IMR-90 (cell line): ENCODE data around the gene NLRC5. TPM values are rescaled to one million over a fixed set of nuclear protein-coding genes. Genes with fewer than 3 reads are reported as not detected.

Experiments
- ATAC-seq: fragments of 200-7000 bp; cut with Tn5 transposase; 2 replicates; pipeline ENCODE4 v1.9.1; 2020; ENCODE audit warnings: low read depth, mild to moderate bottlenecking, moderate library complexity
- BruUV-seq: library from RNA; stranded (reverse); fragments of 400-500 nt; replicated peaks from 2 replicates; lab custom pipeline; 2021; lab: Mats Ljungman, UMichigan
- CTCF ChIA-PET: fragments of 300-600 bp; formaldehyde crosslinking; extraction: SDS; loops from one replicate; lab custom pipeline; 2021; ENCODE audit warnings: antibody characterized with exemption; lab: Yijun Ruan, JAX
- POLR2A ChIA-PET: fragments of 300-600 bp; sonication (Branson Sonifier 250); formaldehyde crosslinking; loops from one replicate; lab custom pipeline; 2022; ENCODE audit warnings: antibody characterized with exemption; ENCODE audit not compliant: unreplicated experiment; lab: Charles Lee
- DNase-seq: peaks from one replicate; pipeline ENCODE4 v3.0.0; 2013
- H2AFZ ChIP-seq: replicated peaks from 2 replicates; pipeline ENCODE3; 2013; ENCODE audit warnings: low read length, mild to moderate bottlenecking; ENCODE audit not compliant: poor library complexity
- H2AK5ac ChIP-seq: 2 replicates; pipeline ENCODE4 v1.6.1; 2013; ENCODE audit warnings: low read depth, low read length, inconsistent platforms
- H2AK9ac ChIP-seq: replicated peaks from 2 replicates; pipeline ENCODE3; 2013; ENCODE audit warnings: mild to moderate bottlenecking, low read depth, low read length, moderate library complexity; ENCODE audit not compliant: poor library complexity
- H2BK120ac ChIP-seq: 2 replicates; pipeline ENCODE4 v1.6.1; 2013; ENCODE audit warnings: low read depth, low read length, inconsistent platforms
- H2BK15ac ChIP-seq: 3 replicates; pipeline ENCODE4 v1.6.1; 2013; ENCODE audit warnings: low read depth, low read length, inconsistent platforms
- H2BK20ac ChIP-seq: 2 replicates; pipeline ENCODE4 v1.6.1; 2013; ENCODE audit warnings: low read depth, mild to moderate bottlenecking, inconsistent platforms, low read length, moderate library complexity
- H2BK5ac ChIP-seq: 2 replicates; pipeline ENCODE4 v1.6.1; 2013; ENCODE audit warnings: mild to moderate bottlenecking, low read depth, low read length, inconsistent platforms; ENCODE audit not compliant: poor library complexity, severe bottlenecking
- H3K14ac ChIP-seq: replicated peaks from 2 replicates; pipeline ENCODE4 v1.6.1; 2013; ENCODE audit warnings: low read depth, low read length, inconsistent platforms
- H3K18ac ChIP-seq: 2 replicates; pipeline ENCODE4 v1.6.1; 2013; ENCODE audit warnings: low read depth, low read length, control low read depth
- H3K23ac ChIP-seq: 2 replicates; pipeline ENCODE4 v1.6.1; 2013; ENCODE audit warnings: low read depth, low read length, inconsistent platforms
- H3K27ac ChIP-seq: 2 replicates; pipeline ENCODE4 v1.5.1; 2013; ENCODE audit warnings: mild to moderate bottlenecking, control low read depth, low read length; ENCODE audit not compliant: insufficient read depth
- H3K27me3 ChIP-seq: 2 replicates; pipeline ENCODE4 v1.6.1; 2013; ENCODE audit warnings: low read length; ENCODE audit not compliant: control insufficient read depth, insufficient read depth
- H3K36me3 ChIP-seq: 2 replicates; pipeline ENCODE4 v1.6.1; 2013; ENCODE audit warnings: low read length, mixed read lengths; ENCODE audit not compliant: control insufficient read depth, insufficient read depth
- H3K4ac ChIP-seq: 2 replicates; pipeline ENCODE4 v1.6.1; 2013; ENCODE audit warnings: low read depth, low read length, inconsistent platforms
- H3K4me1 ChIP-seq: 2 replicates; pipeline ENCODE4 v1.6.1; 2013; ENCODE audit warnings: low read length, mixed read lengths; ENCODE audit not compliant: control insufficient read depth, insufficient read depth
- H3K4me2 ChIP-seq: 2 replicates; pipeline ENCODE4 v1.6.1; 2013; ENCODE audit warnings: low read depth, mild to moderate bottlenecking, control low read depth, low read length, moderate library complexity
- H3K4me3 ChIP-seq: 2 replicates; pipeline ENCODE4 v1.5.1; 2013; ENCODE audit warnings: low read depth, mild to moderate bottlenecking, control low read depth, low read length, moderate library complexity; ENCODE audit not compliant: insufficient read depth
- H3K56ac ChIP-seq: 2 replicates; pipeline ENCODE4 v1.6.1; 2013; ENCODE audit warnings: low read length, inconsistent platforms; ENCODE audit not compliant: insufficient read depth; ENCODE audit errors: extremely low read depth
- H3K79me1 ChIP-seq, 2 experiments: 2 replicates each; pipeline ENCODE4 v1.6.1; 2013; ENCODE audit warnings: low read length in 2 of 2, inconsistent platforms in 1 of 2, low read depth in 1 of 2
- H3K9ac ChIP-seq: 2 replicates; pipeline ENCODE4 v1.6.1; 2013; ENCODE audit warnings: low read depth, low read length, control low read depth
- H3K9me1 ChIP-seq: 2 replicates; pipeline ENCODE4 v1.6.1; 2013; ENCODE audit warnings: low read length, inconsistent platforms; ENCODE audit not compliant: insufficient read depth
- H3K9me3 ChIP-seq: 2 replicates; pipeline ENCODE4 v1.6.1; 2013; ENCODE audit warnings: low read length; ENCODE audit not compliant: control insufficient read depth, insufficient read depth
- H4K20me1 ChIP-seq: 2 replicates; pipeline ENCODE4 v1.6.1; 2013; ENCODE audit warnings: low read length, inconsistent platforms; ENCODE audit not compliant: insufficient read depth
- H4K5ac ChIP-seq: 2 replicates; pipeline ENCODE4 v1.6.1; 2013; ENCODE audit warnings: mild to moderate bottlenecking, low read depth, low read length, control low read depth
- H4K8ac ChIP-seq, 2 experiments: 2 replicates each; pipeline ENCODE4 v1.6.1; 2013; ENCODE audit warnings: low read depth in 2 of 2, low read length in 2 of 2, control low read depth in 1 of 2, inconsistent platforms in 1 of 2
- H4K91ac ChIP-seq: 2 replicates; pipeline ENCODE4 v1.6.1; 2013; ENCODE audit warnings: low read depth, low read length, inconsistent platforms; ENCODE audit not compliant: insufficient read depth
- BHLHE40 ChIP-seq: fragments of 150-350 bp; IDR thresholded peaks from 2 replicates; pipeline ENCODE4 v1.6.1; 2016; ENCODE audit warnings: mild to moderate bottlenecking, low read depth, low read length
- CEBPB ChIP-seq: IDR thresholded peaks from 2 replicates; pipeline ENCODE4 v1.6.1; 2012; ENCODE audit warnings: low read depth, low read length, improper control_type of control experiment
- CHD1 ChIP-seq: IDR thresholded peaks from 2 replicates; pipeline ENCODE4 v1.6.1; 2012; ENCODE audit warnings: low read depth, low read length, improper control_type of control experiment
- CTCF ChIP-seq: conservative IDR thresholded peaks from 2 replicates; pipeline ENCODE4 v1.5.1; 2012; ENCODE audit warnings: mild to moderate bottlenecking, low read depth, low read length, improper control_type of control experiment
- ELK1 ChIP-seq: fragments of 150-350 bp; IDR thresholded peaks from 2 replicates; pipeline ENCODE4 v1.6.1; 2016; ENCODE audit warnings: low read depth, mild to moderate bottlenecking, low read length, moderate library complexity, borderline replicate concordance
- MAFK ChIP-seq: IDR thresholded peaks from 2 replicates; pipeline ENCODE4 v1.6.1; 2012; ENCODE audit warnings: low read depth, low read length, improper control_type of control experiment
- MAZ ChIP-seq: IDR thresholded peaks from 2 replicates; pipeline ENCODE4 v1.6.1; 2012; ENCODE audit warnings: low read depth, mild to moderate bottlenecking, low read length, improper control_type of control experiment, moderate library complexity, borderline replicate concordance
- NFE2L2 ChIP-seq: fragments of 150-350 bp; IDR thresholded peaks from 2 replicates; pipeline ENCODE4 v1.6.1; 2016; ENCODE audit warnings: low read depth, mild to moderate bottlenecking, low read length
- POLR2A ChIP-seq: IDR thresholded peaks from 2 replicates; pipeline ENCODE4 v1.6.1; 2012; ENCODE audit warnings: mild to moderate bottlenecking, low read depth, low read length
- RAD21 ChIP-seq: IDR thresholded peaks from 2 replicates; pipeline ENCODE4 v1.6.1; 2012; ENCODE audit warnings: low read length, improper control_type of control experiment
- RCOR1 ChIP-seq: IDR thresholded peaks from 2 replicates; pipeline ENCODE4 v1.6.1; 2012; ENCODE audit warnings: mild to moderate bottlenecking, low read length, improper control_type of control experiment; ENCODE audit not compliant: insufficient replicate concordance
- RFX5 ChIP-seq: IDR thresholded peaks from 2 replicates; pipeline ENCODE4 v1.8.0; 2012; ENCODE audit warnings: low read depth, mild to moderate bottlenecking, low read length, moderate library complexity
- USF2 ChIP-seq: fragments of 150-350 bp; IDR thresholded peaks from 2 replicates; pipeline ENCODE4 v1.6.1; 2017; ENCODE audit warnings: mild to moderate bottlenecking, antibody characterized with exemption, low read length, low read depth
- WGBS, 2 experiments: methylation state at CpG; one replicate each; pipeline versions ENCODE4 v1.1.5 to v1.1.7; 2013; ENCODE audit warnings: missing lambda C conversion rate in 2 of 2; ENCODE audit not compliant: insufficient read length in 1 of 2; ENCODE audit errors: extremely low coverage in 2 of 2; 5-methylcytosine and 5-hydroxymethylcytosine counted together
- dilution Hi-C: fragments of 300-500 bp; cut with HindIII; formaldehyde crosslinking; loops from one replicate; pipeline ENCODE4 v1.14.3; 2018; ENCODE audit warnings: low sequenced_read_pairs; ENCODE audit not compliant: unreplicated experiment
- in situ Hi-C: fragments of 300-500 bp; cut with MboI; formaldehyde crosslinking; loops from 3 replicates; pipeline ENCODE4 v1.14.3; 2019; ENCODE audit warnings: low sequenced_read_pairs, inconsistent platforms, mixed read lengths
- intact Hi-C: fragments of 100-400 bp; cut with micrococcal nuclease; formaldehyde crosslinking; loops from 2 replicates; pipeline ENCODE4 v1.10.0; 2022
- polyA plus RNA-seq, 3 experiments: library from polyadenylated mRNA; depleted of rRNA; stranded (reverse); fragments of >200 nt; gene quantifications; 2 replicates each; pipeline ENCODE4 v1.2.3, GENCODE V29; 2012; ENCODE audit warnings: low replicate concordance in 1 of 3
- total RNA-seq: library from RNA; depleted of rRNA; stranded (reverse); fragments of >200 nt; gene quantifications from 2 replicates; pipeline ENCODE4 v1.2.3, GENCODE V29; 2012

NLRC5 gene
- total and polyA plus RNA-seq, 2 of the 4 experiments (the other 2 are of a cell fraction), result 9.1 to 14.9 TPM

GRCh38 chr16:56974549-56975300 is 14.6 kb upstream of the NLRC5 start (continued):
- no peak for TF ChIP-seq MAFK

- Histone ChIP-seq H3K79me1 (no peaks in the 10 kb centered on the region), H3K9ac (no peak overlapping the region), H2BK120ac (no peak overlapping the region), H4K20me1 (no peaks in the 10 kb centered on the region), H3K18ac (no peak overlapping the region), H4K8ac (no peak overlapping the region), H2AK5ac (no peak overlapping the region), H3K4me2 (no peak overlapping the region), H4K5ac (no peak overlapping the region), H3K9me1 (no peaks in the 10 kb centered on the region; the same call in 1 of the 2 replicates), H2BK5ac (no peak overlapping the region), H2AK9ac (no peak overlapping the region), H3K23ac (no peak overlapping the region), H3K4me1 (peaks cover 2% of the 10 kb centered on the region; the same call in 1 of the 2 replicates), H3K36me3 (no peaks in the 10 kb centered on the region), H2BK15ac (no peak overlapping the region), H3K27ac (no peak overlapping the region), H3K14ac (no peak overlapping the region), H3K4me3 (no peak overlapping the region), H3K27me3 (peaks cover 5% of the 10 kb centered on the region; the same call in 1 of the 2 replicates), H3K56ac (no peak overlapping the region), H3K9me3 (no peaks in the 10 kb centered on the region), H2AFZ (no peak overlapping the region), H3K4ac (no peak overlapping the region), H4K91ac (no peak overlapping the region), H2BK20ac (no peak overlapping the region)
- DNase-seq (no peak), ATAC-seq (no peak)
- BruUV-seq, result no TSS peak
- ChIA-PET CTCF (interaction anchor here (0.6 kb wide), 1 partner anchor 10 kb away, joined by 4 read pairs; no protein-coding TSS in a partner anchor), POLR2A (no interaction called here)
- intact Hi-C loops (no loop called here), dilution Hi-C loops (no loop called here), in situ Hi-C loops (no loop called here)
- 100% methylated on average over 2 of the region's 10 CpGs; no CpG with 5 or more reads in 1 of the 2 experiments for WGBS, 2 experiments
- TF ChIP-seq ELK1, result no peak
- TF ChIP-seq CHD1, result no peak
- no peak for TF ChIP-seq BHLHE40
- no peak for TF ChIP-seq USF2
- TF ChIP-seq RAD21, result no peak
- TF ChIP-seq CEBPB, result no peak
- no peak for TF ChIP-seq NFE2L2
- TF ChIP-seq CTCF, result no peak
- no peak for TF ChIP-seq RFX5
- TF ChIP-seq MAFK, result no peak
- TF ChIP-seq POLR2A, result no peak
- no peak for TF ChIP-seq MAZ
- TF ChIP-seq RCOR1, result no peak
Observed at GRCh38 chr16:56975714-56976113, 13.6 kb upstream of the NLRC5 start.
